Measurements from ENCODE around the gene SLC44A1. TPM values are rescaled to one million over a fixed set of nuclear protein-coding genes. Genes with fewer than 3 reads are reported as not detected.

The SLC44A1 gene
- total RNA-seq, 1 experiment from 2014 or later: 276 TPM

GRCh38 chr9:105418588-105419500, 174.4 kb downstream of the SLC44A1 start:
- no peak for DNase-seq (ENCODE audit: extremely low read depth, low read depth)

GRCh38 chr9:105419816-105420597, 175.6 kb downstream of the SLC44A1 start:
- no peak for DNase-seq (ENCODE audit: extremely low read depth, low read depth)

DNA sequence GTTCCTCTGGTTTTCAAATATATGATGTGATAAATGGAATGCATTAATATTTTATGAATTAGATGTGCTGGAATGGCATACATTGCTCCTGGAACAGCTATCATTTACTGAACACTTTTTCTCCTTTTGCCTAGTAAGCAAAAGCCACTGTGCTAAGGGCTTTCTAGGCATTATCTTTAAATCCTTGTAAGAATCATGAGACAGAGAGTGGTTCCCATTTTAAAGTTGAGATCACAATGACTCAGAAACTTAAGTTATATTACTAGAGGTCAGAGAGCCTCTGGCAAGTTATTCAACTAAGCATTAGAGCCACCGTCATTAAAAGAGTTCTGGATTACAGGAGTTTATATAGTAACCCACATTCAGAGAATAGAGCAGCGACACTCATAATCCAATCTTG, 176.7 kb downstream of the SLC44A1 start:
- no peak for DNase-seq (ENCODE audit: extremely low read depth, low read depth)

- DNase-seq (ENCODE audit: extremely low read depth, low read depth): no peak
Observed at GRCh38 chr9:105421864-105422263, 177.4 kb downstream of the SLC44A1 start.

DNA sequence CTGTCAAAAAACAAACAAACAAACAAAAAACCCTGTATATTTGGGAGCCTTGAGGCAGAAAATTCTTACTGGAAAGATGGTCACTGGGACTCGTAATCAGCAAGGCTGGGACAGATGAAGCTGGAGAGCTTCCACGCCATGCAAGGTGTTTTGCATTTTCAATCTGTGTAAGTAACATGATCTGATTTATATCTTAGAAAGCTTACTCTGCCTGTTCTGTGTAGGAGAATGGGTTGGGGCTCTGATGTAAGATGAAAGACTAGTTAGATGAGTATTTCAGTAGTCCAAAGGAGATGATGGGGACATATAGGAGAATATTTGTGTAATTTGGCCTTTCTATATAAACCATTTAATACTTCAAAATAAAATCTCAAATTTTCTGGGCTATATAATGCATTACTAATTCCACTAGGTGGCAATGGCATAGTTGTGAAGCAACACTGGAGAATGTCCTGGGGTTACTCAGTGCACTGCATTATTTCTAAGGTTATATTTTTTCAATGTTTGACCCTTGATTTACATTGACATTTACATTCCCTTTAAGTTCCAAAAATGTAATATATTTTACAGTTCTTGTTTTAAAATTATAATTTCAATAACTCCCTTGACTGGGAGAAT, 181.5 kb downstream of the SLC44A1 start:
- DNase-seq (ENCODE audit: extremely low read depth, low read depth): no peak

DNA sequence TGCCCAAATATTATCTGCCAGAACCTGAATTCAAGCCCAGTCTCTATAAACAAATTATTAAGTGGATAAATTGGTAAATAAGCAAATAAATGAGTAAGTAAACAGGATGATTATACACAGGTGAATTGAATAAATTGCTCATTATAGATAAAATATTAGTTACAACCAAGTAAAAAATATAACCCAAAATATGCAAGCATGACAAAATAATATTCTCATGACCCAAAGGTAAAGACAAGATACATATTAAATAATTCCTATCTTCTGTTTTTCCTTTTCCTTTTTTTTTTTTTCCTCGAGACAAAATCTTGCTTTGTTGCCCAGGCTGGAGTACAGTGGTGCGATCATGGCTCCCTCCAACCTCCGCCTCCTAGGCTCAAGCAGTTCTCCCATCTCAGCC, 182.2 kb downstream of the SLC44A1 start:
- DNase-seq (ENCODE audit: extremely low read depth, low read depth): no peak

DNA sequence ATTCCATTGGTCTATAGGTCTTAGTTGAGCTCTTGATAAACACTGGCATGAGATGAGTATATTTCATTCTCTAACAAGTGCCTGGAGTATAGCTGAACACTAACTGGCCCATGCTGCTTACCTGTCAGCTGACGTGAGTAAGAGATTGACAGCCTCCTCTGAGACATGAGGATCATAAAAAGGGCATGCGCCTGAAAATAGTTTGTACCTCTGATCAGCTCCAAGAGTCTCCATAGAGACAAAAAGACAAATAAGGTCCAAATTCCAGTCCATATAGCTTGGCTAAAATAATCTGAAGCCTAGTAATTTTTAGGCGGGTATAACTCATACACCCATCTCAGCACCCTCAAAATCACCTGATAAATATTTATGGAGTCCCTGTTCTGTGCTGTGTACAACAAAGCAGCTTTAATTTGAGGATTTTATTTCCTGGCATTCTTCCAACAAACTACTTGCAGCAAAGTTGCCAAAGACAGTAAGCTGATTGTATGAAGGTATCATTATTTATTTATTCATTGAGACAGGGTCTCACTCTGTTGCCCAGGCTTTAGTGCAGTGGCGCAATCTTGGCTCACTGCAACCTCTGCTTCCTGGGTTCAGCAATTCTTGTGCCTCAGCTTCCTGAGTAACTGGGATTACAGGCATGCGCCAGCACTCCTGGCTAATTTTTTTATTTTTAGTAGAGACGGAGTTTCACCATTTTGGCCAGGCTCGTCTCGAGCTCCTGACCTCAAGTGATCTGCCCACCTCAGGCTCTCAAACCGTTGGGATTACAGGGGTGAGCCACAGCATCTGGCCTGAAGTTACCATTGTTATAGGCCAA, 187.2 kb downstream of the SLC44A1 start:
- no peak for DNase-seq (ENCODE audit: extremely low read depth, low read depth)

DNA sequence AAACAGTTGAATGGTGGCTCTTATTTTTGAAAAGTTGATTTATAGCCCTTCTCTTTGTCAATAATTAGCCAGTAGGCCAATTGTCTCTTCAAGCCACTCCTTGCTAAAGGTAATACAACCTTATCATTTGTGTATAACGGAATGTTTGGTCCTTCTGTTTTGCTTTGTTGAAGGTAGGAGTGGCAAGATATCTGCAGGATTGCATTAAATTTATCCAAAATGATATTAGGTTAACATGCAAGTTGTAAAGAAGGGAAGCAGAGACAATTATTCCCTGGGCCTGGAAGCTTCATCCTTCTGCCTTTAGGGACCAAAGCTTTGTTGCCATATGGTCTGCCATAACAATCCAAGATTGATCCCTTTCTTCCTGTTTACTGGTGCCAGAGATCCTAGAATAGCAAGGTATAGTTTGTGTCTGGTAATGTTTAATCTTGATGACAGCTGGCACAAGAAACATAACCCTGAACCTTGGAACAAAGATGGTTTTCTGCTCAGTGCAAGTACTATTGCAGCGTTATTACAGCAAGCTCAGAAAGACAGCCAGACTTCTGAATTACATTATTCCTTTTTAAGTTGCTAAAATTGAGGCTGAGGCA, 187.9 kb downstream of the SLC44A1 start:
- no peak for DNase-seq (ENCODE audit: extremely low read depth, low read depth)

- DNase-seq (ENCODE audit: extremely low read depth, low read depth): no peak
Observed at GRCh38 chr9:105435453-105435852, 191.0 kb downstream of the SLC44A1 start.

GRCh38 chr9:105436783-105437182, 192.3 kb downstream of the SLC44A1 start:
- no peak for DNase-seq (ENCODE audit: extremely low read depth, low read depth)

DNA sequence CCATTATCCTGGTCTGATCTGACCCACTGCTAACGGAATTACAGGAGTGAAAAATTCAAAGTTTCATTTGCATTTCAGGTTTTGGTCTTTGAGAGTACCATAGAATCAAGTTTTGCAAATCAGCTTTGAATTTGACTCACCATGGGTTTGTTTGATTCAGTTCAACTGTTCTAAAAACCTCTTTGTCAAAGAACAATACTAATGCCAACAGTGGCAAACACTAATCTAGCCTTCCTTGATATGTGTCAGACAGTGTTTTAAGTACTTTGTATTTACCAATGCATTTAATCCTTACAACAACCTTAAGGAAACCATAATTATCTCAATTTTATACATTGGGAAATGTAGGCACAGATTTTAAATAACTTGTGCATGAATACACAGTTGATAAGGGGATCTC, 193.3 kb downstream of the SLC44A1 start:
- DNase-seq (ENCODE audit: extremely low read depth, low read depth): no peak

DNA sequence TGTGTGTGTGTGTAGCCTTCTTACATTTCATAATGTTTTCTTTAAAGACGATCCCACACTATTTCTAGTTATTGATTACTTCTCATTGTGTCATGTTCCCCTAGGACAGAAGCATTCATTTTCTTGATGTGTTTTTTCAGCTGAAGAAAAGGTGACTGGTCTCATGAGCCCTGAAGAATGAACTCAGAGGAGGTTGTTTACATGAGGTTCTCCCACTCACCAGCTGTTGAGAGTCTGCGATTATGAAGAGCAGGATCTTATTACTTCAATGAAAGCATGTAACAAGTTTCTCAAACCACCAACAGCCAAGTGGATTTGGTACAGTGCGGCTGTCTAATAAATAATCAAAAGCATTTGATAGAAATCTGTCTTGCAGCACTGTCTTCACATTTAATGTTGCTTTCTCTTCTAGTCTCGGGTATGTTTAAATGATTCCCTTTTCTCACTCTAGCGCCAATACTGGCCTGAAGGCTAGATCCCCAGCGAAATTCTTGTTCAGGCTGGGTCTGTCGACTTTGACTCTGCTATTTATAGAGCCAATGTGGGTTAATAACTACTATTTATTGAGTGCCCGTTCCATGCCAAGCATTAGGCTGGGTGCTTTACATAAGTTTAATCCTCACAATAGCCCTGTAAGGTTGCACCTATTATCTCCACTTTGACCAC, 193.8 kb downstream of the SLC44A1 start:
- DNase-seq (ENCODE audit: extremely low read depth, low read depth): no peak

GRCh38 chr9:105439428-105439827, 195.0 kb downstream of the SLC44A1 start:
- no peak for DNase-seq (ENCODE audit: extremely low read depth, low read depth)

DNA sequence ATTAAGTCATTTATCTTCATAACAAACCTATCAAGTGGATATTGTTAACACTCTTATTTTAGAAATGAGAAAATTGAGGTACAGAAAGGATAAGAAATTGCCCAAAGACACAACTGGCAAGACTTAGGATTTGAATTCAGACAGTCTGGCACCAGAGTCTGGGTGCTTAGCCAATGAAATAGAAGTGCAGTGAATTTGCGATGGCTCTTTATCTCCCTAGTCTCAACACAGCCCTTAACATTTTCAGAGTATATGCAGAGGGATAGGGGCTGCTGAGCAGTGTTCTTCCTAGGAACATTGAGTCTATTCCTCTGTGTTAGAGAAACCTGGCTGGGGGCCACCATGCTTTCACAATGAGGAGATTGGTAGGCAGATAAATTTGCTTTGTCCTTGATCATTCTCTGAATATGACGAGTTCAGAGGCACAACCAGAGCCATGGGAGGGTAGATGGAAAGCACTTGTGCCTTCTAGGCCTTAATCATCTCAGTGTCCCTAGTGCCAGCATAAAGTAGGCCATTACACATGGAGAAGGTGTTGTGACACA, 197.2 kb downstream of the SLC44A1 start:
- DNase-seq (ENCODE audit: extremely low read depth, low read depth): no peak

- DNase-seq (ENCODE audit: extremely low read depth, low read depth): no peak
Observed at GRCh38 chr9:105443121-105443520, 198.7 kb downstream of the SLC44A1 start.

DNA sequence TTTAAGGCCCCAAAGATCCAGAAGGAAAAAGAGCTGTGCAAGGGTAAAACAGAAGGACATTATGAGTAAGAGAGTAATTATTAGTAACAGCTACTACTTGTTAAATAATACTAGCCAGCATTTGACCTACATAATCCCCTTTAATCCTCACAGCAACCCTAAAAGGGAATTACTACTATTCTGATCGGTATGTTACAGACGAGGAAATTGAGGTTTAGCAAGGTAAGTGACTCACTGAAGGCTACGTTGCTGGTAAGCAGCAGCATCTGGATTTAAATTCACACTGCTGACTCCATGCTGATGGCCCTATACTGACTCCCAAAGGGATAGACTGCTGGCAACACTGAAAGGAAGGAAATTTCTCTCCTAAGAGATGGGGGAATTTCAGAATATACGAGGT, 199.7 kb downstream of the SLC44A1 start:
- DNase-seq (ENCODE audit: extremely low read depth, low read depth): no peak

DNA sequence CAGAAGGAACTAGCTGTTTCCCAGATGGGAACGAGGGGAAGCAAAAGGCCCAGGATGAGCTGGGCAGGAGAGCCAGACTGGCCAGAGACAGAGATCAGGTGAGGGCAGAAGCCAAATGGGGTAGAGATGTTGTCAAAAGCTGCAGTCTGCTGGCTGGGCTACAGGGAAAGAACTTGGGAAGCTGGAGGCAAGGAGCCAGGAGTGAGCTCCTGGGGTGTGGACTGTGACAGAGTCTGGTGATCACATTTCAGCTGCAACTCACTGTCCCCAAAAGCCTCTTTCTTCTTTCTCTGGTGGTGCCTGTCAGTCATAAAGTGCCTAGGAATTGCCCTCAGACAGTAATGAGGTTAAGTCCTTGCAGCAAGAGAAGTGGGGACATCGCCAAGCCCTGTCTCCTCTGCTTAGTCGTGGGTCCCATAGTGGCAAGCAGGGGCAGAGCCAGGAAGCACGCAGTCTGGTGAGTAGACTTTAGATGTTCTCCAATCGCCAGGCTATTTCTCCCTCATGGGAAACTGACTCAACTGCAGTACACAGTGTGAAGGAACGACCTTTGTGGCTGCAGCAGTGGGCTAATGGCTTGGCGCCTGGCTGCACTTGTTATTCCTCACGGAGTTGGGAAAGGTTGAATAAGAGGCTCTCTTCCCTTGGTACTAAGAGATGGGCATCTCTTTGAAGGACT, 200.9 kb downstream of the SLC44A1 start:
- no peak for DNase-seq (ENCODE audit: extremely low read depth, low read depth)

- no peak for DNase-seq (ENCODE audit: extremely low read depth, low read depth)
Observed at GRCh38 chr9:105447386-105447813, 202.9 kb downstream of the SLC44A1 start.

All from NCI-H460 (cell line).